ENCODE measurements around the gene MTG2. TPM values are rescaled to one million over a fixed set of nuclear protein-coding genes. Genes with fewer than 3 reads are reported as not detected.

Gene MTG2
- total RNA-seq, 2 donors from 2014 or later = 8.8 to 16.5 TPM

DNA sequence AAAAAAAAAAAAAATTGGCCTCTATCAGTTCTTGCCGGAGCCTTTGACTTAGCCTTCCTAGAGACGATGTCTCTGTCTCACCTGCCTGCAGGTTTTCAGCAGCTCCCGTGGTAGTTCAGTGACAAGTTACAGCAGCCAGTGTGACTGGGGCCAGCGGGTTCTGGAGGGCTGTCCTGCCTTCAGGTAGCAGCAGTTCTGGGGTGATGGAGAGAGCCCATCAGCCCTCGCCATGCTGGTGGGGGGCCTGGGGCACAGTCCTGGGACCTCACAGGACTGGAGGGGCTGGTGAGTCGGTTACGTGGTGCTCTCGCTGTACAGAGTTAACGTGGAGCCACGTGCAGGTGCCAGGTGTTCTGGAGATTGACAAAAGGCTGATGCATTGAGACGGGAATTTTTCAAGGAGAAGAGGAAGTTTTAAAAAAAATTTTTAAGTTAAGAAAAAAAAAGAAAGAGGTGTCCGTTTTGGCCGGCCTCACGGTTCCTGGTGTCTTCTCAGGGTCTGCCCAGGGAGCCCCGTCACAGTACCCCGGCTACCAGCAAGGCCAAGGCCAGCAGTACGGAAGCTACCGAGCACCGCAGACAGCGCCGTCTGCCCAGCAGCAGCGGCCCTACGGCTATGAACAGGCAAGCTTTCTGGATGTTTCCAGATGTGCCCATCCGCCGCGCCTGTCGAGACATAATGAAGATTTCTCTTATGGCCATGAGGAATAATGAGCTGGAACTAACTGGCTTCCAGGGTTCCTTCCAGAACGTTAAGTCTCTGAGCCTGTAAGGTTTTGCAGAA, 8.6 kb upstream of the MTG2 start:
- 94 to 96% methylated on average over 28 of the region's 28 CpGs for WGBS, 2 donors
- intact Hi-C loops (cut with DNase I) = no loop called here
- Histone ChIP-seq H3K36me3 (replicated peaks in 1 of 2; ENCODE audit: insufficient read depth in 1 of 2, low read depth in 2 of 2) (peaks cover 0 to 9% of the 10 kb centered on the region in 2 donors), H3K27ac (no peak overlapping the region), H3K9me3 (no peaks in the 10 kb centered on the region), H3K4me1 (no peaks in the 10 kb centered on the region), H3K4me3 (no peak overlapping the region), H3K27me3 (no peaks in the 10 kb centered on the region)
- ATAC-seq (no peak), DNase-seq (no peak)
- TF ChIP-seq POLR2A (IDR thresholded peaks at IDR 0.05) (no peak), CTCF (IDR thresholded peaks at IDR 0.05) (no peak)

DNA sequence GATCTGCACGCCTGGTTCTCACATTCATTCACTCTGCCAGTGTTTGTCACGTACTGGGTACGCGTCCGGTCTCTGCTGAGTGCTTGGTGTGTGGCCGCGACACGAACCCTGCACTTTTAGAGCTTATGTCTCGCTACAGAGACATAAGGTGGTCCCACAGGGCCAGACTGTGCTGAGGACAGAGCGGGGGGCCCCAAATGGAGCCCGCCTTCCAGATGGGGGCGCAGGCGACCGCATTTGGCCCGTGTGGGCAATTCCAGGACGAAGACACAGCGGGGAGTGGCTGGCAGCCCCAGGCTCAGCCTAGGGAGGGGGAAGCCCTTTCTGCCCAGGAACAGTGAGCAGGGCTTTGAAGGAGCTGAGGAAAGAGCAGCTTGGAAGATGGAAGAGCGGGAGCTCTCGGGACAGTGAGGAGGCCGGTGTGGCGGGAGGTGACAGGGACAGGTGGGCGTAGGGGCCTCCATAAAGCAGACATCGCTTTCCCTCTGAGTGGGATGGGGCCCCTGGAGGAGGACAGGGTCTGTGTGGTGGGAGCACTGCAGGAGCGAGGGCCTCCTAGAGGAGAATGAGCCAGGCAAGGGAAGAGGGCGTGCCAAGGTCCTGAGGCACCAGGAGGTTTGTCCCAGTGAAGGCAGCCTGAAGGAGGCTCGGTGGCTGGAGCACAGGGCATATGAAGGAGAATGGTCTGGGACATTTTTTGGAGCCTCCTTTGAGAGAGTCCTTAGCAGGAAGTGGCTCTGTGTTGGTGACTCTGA, 7.8 kb upstream of the MTG2 start:
- no peaks in the 10 kb centered on the region for H3K27me3 ChIP-seq
- H3K4me1 ChIP-seq = no peaks in the 10 kb centered on the region
- ATAC-seq = no peak
- H3K4me3 ChIP-seq = no peak overlapping the region
- no peak overlapping the region for H3K27ac ChIP-seq
- no peak for DNase-seq
- WGBS, 2 donors = 95 to 97% methylated on average over 22 to 26 of the region's 26 CpGs
- peaks cover 0 to 9% of the 10 kb centered on the region in 2 donors for H3K36me3 ChIP-seq (replicated peaks in 1 of 2; ENCODE audit: insufficient read depth in 1 of 2, low read depth in 2 of 2)
- intact Hi-C loops (cut with DNase I) = no loop called here
- no peaks in the 10 kb centered on the region for H3K9me3 ChIP-seq
- TF ChIP-seq POLR2A (IDR thresholded peaks at IDR 0.05) (no peak), CTCF (IDR thresholded peaks at IDR 0.05) (no peak)

GRCh38 chr20:62175711-62176110, 7.1 kb upstream of the MTG2 start:
- H3K4me3 ChIP-seq = no peak overlapping the region
- H3K27me3 ChIP-seq = no peaks in the 10 kb centered on the region
- H3K4me1 ChIP-seq = no peaks in the 10 kb centered on the region
- H3K36me3 ChIP-seq (replicated peaks in 1 of 2; ENCODE audit: insufficient read depth in 1 of 2, low read depth in 2 of 2) = peaks cover 0 to 9% of the 10 kb centered on the region in 2 donors
- 78 to 90% methylated on average over 6 to 10 of the region's 10 CpGs for WGBS, 2 donors
- DNase-seq = no peak
- no peak overlapping the region for H3K27ac ChIP-seq
- TF ChIP-seq CTCF (IDR thresholded peaks at IDR 0.05) (no peak), POLR2A (IDR thresholded peaks at IDR 0.05) (no peak)
- ATAC-seq = no peak
- intact Hi-C loops (cut with DNase I) = no loop called here
- no peaks in the 10 kb centered on the region for H3K9me3 ChIP-seq

- peaks cover 0 to 9% of the 10 kb centered on the region in 2 donors for H3K36me3 ChIP-seq (replicated peaks in 1 of 2; ENCODE audit: insufficient read depth in 1 of 2, low read depth in 2 of 2)
- no peak overlapping the region for H3K27ac ChIP-seq
- H3K9me3 ChIP-seq = no peaks in the 10 kb centered on the region
- intact Hi-C loops (cut with DNase I) = no loop called here
- no peaks in the 10 kb centered on the region for H3K27me3 ChIP-seq
- WGBS, 2 donors = 86 to 89% methylated on average over 15 of the region's 15 CpGs
- peaks cover 2% of the 10 kb centered on the region for H3K4me1 ChIP-seq
- no peak overlapping the region for H3K4me3 ChIP-seq
- no peak for ATAC-seq
- TF ChIP-seq POLR2A (IDR thresholded peaks at IDR 0.05) (no peak), CTCF (IDR thresholded peaks at IDR 0.05) (no peak)
- no peak for DNase-seq
These were observed 6.0 kb upstream of the MTG2 start for GRCh38 chr20:62176866-62177265.
